Putamen (tissue), 1 donor: ENCODE measurements around the gene ZBTB33.
A peak's percentile ranks its signal among the peaks of the same experiment; 100 is the strongest.

Experiments
- DNase-seq: peaks from one replicate; pipeline ENCODE4 v3.0.0-alpha.2; 2016; ENCODE audit warnings: low spot score

Gene ZBTB33

GRCh38 chrX:120250522-120251271 lies at the start of gene ZBTB33:
ZBTB33 (plus strand) TSS chrX:120250812; CDS start chrX:120253416, 2,604 bp downstream.
- peak; percentile 92 for DNase-seq

GRCh38 chrX:120200851-120201250 lies 49.8 kb upstream of the ZBTB33 start:
- DNase-seq: no peak

- DNase-seq: no peak
These were observed 44.5 kb upstream of the ZBTB33 start for GRCh38 chrX:120205816-120206753.

- peak; percentile 2 for DNase-seq
These were observed 43.5 kb upstream of the ZBTB33 start for GRCh38 chrX:120207009-120207605.

GRCh38 chrX:120213438-120214265 lies 37.0 kb upstream of the ZBTB33 start:
- DNase-seq: peak; percentile 17

- DNase-seq: no peak
These were observed 27.2 kb upstream of the ZBTB33 start for GRCh38 chrX:120223374-120223773.

- DNase-seq: no peak
These were observed 26.2 kb upstream of the ZBTB33 start for GRCh38 chrX:120224388-120224787.

GRCh38 chrX:120228187-120228908 lies 22.3 kb upstream of the ZBTB33 start:
- DNase-seq: no peak

GRCh38 chrX:120235284-120235683 lies 15.3 kb upstream of the ZBTB33 start:
- no peak for DNase-seq

GRCh38 chrX:120236687-120237479 lies 13.7 kb upstream of the ZBTB33 start:
- no peak for DNase-seq

- DNase-seq: no peak
These were observed 11.7 kb upstream of the ZBTB33 start for GRCh38 chrX:120238933-120239332.

- no peak for DNase-seq
These were observed 7.8 kb upstream of the ZBTB33 start for GRCh38 chrX:120242813-120243212.

GRCh38 chrX:120244395-120244734 lies 6.2 kb upstream of the ZBTB33 start:
- no peak for DNase-seq

- DNase-seq: no peak
These were observed 5.7 kb upstream of the ZBTB33 start for GRCh38 chrX:120244735-120245498.

- no peak for DNase-seq
These were observed 929 bp downstream of the ZBTB33 start for GRCh38 chrX:120251471-120252011.

GRCh38 chrX:120253784-120254183 lies 3.2 kb downstream of the ZBTB33 start:
- DNase-seq: no peak

GRCh38 chrX:120260369-120260768 lies 9.8 kb downstream of the ZBTB33 start:
- DNase-seq: no peak

- no peak for DNase-seq
These were observed 12.5 kb downstream of the ZBTB33 start for GRCh38 chrX:120262859-120263708.
